ENCODE measurements around the gene PI16.
"Not testable (repeated sequence)": the region's sequence is repeated elsewhere in the genome, so short reads cannot be mapped to it uniquely, and the experiment has no call there.

The PI16 gene

DNA sequence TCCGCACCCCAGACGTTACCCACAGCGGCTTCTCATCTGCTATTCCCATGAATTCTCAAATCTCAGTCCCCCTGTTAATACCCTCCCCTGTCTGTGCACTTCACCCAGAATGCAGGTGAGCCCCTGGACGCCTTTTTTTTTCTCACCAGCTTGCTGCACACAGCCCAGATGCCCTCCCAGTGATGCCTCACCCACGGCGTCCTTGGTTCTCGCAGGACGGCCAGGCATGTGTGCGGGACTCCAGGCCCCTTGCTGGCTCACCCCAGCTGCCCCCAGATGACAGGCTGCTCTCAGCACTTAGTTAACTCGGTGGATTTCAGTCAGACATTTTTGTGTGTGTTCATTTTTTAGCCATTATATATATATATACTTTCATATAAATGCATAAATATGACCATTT, 25.4 kb upstream of the PI16 start:
- no peak for DNase-seq (ENCODE audit: low spot score)

DNA sequence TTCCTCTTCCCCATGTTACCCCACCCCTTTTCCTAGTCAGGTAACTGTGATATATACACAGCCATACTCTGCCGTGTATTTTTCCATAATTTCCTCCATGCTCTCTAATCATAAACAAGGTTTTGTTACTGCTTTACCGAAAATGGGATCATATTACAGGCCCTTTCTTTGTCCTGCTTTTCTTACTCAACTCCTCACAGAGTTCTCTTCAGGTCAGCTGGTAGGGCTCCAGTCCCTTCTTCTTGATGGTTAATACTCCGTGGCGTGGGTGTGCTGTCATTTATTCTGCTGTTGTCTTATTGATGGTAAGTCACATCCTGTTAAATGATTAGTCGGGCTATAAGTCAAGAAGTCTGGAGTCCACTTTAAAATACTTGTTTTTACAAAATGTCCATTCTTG, 24.9 kb upstream of the PI16 start:
- no peak for DNase-seq (ENCODE audit: low spot score)

DNA sequence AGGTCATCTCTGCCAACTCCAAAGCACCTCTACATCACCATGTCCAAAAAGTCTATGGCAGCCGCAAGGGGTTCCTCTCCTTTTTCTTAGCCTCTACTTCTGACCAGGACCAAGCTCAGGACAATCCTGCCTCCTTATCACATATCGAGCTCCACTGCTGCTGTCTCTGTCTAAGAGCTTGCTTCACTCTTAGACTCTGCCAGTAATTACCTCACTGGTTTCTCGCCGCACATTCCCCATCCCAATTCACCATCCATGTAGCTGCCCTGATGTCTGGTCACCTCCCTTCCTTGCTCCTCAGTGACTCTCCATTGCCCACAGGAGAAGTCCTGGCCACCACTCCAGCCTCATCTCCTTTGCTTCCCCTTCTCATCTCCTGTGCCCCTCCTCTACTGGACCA, 24.1 kb upstream of the PI16 start:
- DNase-seq (ENCODE audit: low spot score): no peak

DNA sequence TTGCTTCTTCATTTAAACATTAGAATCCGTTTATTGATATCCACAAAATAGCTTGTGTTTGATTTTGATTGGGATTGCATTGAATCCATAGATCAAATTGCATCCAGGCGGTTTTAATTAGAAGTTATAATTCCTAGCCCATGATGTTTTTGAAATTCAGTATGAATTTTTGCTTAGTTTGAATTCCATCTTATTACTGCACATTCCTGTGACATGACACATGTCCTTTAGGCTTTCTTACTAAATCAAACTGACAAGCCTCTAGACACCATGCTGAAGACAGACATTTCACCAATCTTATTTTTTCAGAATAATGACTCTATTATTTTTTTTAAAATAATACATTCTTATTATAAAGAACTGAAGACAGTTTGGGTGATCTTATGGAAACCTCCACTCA, 21.4 kb upstream of the PI16 start:
- DNase-seq (ENCODE audit: low spot score): no peak

DNA sequence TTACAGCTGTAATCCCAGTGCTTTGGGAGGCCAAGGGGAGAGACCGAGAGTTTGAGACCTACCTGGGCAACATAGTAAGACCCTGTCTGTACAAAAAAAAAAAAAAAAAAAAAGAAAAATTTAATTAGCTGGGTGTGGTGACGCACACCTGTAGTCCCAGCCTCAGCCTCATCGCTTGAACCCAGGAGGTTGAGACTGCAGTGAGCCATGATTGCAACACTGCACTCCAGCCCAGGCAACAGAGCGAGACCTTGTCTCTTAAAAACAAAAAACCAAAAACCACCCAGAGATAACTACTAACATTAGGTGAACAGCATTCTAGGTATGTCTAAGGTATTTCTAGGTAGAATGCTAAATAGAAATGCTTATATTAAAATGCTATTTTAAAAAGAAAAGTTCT, 21.0 kb upstream of the PI16 start:
- DNase-seq (ENCODE audit: low spot score): no peak

DNA sequence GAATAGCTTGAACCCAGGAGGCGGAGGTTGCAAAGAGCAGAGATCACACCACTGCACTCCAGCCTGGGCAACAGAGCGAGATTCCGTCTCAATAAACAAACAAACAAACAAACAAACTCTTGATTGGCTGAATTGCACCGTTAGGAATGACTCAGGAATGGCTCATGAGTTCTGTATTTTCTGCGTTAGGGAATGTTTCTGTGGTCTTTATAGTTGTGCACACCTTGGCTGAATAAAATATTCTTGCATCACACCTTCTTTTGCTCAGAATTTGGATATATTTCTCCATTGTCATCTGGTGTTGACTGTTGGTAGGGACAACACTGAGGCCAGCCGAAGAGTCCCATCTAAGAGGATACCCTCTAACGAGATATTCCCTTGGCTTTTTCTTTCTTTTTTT, 19.6 kb upstream of the PI16 start:
- no peak for DNase-seq (ENCODE audit: low spot score)

DNA sequence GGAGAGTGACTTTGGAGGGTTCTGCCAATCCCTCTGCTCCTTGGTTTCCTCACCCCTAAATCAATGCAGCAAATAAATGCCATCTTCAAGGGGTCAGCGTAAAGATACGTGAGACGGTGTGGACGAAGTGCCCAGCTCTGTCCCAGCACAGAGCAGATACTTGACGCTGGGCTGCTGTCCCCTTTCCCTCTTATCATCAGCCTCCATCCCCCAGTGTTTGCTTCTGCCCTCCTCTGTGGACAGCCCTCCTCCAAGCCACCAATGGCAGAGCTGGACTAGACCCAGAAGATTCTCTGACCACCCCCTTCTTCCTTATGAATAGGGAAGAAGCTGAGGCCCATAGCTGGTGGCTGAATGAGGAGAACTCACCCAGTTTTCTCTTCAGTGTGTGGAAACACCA, 17.7 kb upstream of the PI16 start:
- DNase-seq (ENCODE audit: low spot score): no peak

DNA sequence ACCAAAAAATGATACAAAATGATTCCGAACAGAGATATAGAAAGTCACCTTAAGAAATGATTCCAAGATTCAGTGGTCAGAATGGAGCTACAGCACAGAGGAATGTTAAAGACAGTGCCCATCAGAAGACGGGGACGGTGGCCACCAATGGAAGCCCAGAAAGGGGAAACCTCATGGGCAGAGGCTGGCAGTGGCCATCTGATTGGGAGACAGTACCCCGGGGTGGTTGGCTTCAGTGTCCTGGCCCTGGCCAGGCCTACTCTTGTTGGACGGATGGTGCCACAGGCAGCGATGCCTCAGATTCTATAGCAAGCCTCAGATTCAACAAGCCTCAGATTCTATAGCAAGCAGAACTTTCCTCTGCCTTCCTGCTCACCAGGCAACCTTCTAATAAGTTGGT, 16.6 kb upstream of the PI16 start:
- DNase-seq (ENCODE audit: low spot score): no peak

DNA sequence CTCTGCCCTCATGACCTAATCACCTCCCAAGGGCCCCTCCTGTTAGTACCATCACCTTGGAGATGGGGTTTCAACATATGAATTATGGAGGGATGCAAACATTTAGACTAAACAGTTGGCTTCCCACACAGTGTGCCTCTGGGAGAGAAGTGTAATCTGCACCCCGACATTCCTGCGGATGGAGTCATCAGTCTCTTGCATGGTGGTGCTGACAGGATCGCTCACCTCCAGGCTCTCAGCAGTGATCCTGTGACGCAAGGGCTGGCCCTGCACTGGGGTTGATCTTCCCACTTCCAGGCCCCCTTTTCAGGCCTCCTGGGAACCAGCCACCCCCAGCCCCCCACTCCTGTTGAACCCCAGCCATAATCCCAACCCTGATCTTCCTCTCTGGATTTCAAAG, 16.0 kb upstream of the PI16 start:
- DNase-seq (ENCODE audit: low spot score): no peak

DNA sequence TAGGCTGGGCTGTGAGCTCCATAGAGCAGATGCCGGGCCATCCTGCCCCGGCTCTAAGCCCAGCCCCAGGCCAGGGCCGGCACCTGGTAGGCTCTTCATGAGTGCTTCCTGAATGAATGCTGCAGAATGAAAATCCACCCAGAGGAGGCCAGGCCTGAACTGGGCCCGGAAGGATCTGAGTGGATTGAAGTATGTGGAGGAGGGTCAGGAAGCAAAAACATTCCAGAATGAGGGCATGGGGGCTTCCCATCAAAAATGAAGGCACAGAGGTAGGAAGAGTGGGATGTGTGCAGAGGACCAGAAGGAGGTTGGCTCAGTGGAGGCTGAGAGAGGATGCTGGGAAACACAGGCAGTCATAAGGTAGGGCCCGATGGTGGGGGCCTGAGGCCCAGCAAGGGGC, 15.5 kb upstream of the PI16 start:
- DNase-seq (ENCODE audit: low spot score): not testable (repeated sequence)

DNA sequence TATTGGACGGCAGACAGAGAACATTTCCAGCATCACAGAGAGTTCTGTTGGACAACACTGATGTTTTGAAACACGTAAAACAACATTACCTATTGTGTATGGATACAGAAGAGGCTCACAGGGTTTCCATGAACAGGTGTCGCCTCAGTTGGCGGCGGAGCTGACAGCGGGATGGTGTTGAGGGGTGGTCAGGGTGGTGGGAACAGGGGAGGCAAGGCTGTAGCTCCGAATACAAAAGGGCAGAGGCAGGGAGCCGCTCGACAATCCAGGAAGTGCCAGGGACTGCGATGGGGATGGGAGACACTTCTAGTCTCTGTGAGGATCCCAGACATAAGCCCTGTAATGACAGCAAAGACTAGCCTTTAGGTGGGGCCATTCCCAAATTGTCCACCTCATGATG, 14.5 kb upstream of the PI16 start:
- no peak for DNase-seq (ENCODE audit: low spot score)

DNA sequence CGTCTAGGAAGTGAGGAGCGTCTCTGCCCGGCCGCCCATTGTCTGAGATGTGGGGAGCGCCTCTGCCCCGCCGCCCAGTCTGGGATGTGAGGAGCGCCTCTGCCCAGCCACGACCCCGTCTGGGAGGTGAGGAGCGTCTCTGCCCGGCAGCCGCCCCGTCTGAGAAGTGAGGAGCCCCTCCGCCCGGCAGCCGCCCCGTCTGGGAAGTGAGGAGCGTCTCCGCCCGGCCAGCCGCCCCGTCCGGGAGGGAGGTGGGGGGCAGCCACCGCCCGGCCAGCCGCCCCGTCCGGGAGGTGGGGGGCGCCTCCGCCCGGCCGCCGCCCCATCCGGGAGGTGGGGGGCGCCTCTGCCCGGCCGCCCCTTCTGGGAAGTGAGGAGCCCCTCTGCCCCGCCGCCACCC, 13.0 kb upstream of the PI16 start:
- not testable (repeated sequence) for DNase-seq (ENCODE audit: low spot score)

DNA sequence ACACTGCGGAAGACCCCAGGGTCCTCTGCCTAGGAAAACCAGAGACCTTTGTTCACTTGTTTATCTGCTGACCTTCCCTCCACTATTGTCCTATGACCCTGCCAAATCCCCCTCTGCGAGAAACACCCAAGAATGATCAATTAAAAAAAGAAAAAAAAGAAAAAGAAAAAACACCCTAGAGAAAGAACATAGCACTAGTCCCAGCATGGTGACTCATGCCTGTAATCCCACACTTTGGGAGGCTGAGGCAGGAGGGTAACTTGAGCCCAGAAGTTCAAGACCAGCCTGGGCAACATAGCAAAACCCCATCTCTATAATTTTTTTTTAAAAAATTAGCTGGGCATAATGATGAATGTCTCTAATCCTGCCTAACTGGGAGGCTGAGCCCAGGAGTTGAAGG, 12.2 kb upstream of the PI16 start:
- DNase-seq (ENCODE audit: low spot score): not testable (repeated sequence)

DNA sequence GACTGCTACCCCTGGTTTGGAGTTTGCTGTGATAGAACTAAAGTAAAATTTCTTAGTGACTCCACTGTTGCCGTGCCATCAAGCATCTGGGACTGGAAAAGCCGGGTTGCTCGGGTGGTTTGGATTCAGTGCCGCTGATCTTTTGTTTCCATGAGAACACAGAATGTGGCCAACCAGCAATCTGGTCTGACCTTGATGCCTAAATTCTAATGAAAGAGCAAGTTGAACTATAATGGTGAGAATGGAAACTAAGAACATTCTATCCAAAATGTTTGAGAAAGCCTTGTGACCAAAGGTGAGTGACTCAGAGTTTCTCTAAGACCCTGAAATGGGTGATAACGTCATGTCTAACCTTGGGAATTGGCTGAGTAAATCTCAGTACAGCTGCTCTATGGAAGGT, 9.9 kb upstream of the PI16 start:
- no peak for DNase-seq (ENCODE audit: low spot score)

DNA sequence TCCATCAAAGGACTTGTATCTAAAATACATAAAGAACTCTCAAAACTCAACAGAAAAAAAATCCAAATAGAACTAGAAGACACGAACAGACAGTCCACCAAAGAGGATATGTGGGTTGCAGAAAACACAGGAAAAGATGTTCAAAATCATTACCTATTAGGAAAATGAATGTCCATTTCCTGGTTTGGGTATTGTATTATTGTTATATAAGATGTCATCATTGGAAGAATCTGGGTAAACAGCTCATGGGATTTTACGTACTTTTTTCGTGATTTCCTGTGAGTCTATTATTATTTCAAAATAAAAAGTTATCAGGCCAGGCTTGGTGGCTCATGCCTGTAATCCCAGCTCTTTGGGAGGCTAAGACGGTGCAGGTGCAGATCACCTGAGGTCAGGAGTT, 9.2 kb upstream of the PI16 start:
- no peak for DNase-seq (ENCODE audit: low spot score)

DNA sequence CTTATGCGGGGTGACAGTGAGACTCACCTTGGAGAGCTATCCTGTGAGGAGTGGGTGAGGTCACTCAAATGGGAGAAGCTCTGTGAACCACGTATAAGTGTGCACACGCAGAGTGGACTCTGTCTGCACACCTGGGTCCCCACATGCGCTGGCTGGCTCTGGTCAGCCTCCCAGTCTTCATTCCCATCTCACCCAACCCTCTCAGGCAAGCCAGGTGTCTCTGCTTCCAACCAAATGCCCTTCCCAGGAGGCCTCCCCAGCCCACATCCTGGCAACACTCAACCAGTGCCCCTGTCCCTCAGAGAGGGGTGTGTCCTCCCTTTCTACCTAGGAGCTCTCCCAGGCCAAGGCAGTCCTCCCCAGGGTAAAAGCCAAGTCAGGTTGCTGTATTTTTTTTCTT, 8.0 kb upstream of the PI16 start:
- peak; percentile 14 for DNase-seq (ENCODE audit: low spot score)

DNA sequence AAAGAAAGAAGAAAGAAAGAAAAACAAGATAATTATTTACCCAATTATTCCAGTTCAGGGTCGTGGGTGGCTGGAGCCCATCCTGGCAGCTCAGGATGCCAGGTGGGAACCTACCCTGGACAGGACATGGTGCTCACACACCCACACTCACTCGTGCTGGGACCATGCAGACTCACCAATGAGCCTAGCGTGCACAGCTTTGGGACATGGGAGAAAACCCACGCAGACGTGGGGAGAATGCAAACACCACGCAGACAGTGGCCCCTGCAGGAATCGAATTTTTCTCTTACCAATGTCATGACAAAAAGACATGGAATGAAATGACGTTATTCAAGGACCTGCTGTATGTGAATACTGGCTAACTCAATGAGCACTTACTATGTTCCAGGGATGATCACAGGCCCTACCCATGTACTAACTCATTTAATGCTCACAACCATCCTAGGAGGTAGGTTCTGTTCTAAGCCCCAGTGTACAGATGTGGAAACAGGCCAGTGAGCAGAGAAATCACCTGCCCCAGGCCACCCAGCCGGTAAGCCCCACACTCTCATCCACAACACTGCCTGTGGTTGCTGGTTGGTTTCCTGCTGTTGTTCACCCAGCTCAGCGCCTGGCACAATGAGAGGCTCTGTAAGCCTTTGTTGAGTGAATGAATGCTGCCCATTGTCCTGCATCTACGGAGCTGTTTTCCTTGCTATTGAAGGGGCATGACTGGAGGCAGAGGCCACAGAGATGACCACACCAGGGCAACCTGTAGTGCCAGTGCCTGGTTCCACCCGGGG, 6.8 kb upstream of the PI16 start:
- no peak for DNase-seq (ENCODE audit: low spot score)

DNA sequence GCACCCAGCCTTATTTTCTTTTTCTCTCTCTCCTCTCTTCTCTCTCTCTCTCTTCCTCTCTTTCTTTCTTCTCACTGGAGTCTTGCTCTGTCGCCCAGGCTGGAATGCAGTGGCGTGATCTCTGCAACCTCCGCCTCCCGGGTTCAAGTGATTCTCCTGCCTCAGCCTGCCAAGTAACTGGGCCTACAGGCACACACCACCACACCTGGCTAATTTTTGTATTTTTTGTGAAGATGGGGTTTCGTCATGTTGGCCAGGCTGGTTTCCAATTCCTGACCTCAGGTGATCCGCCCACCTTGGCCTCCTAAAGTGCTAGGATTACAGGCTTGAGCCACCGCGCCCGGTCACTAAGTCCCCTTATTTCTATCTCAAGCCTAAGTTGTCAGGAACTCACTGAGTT, 5.5 kb upstream of the PI16 start:
- DNase-seq (ENCODE audit: low spot score): not testable (repeated sequence)

DNA sequence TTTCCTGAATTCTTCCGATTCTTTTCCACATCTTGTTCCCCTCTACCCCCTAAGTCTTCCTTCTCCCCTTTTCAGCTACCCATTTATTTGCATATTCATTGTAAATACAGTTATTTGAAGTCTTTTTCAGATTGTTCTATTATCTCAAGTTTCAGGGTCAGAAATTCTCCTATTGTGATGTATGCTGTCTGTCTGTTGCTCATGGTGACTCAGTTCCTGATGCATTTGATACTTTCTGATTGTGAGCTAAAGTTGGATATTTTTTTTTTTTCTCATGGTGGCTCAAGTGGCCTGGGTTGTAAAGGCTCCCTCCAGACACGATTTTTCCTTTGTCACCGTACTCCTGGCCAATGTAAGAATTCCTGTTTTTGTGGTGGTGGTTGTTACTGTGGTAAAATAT, 4.9 kb upstream of the PI16 start:
- DNase-seq (ENCODE audit: low spot score): no peak

DNA sequence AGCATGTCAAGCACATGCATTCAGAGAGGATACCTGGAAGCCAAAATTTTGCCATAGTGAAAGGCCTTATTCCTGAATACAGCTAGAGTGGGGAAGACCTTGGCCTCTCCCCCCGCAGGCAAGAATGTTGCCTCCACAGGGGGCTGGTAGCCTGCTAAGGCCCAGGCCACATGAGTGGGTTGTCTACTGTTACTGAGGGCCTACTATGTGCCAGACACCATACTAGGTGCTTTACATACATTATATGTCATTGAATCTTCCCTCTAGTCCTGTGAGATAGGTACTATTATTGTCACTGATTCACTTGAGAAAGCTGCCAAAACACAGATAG, 642 bp upstream of the PI16 start:
- no peak for DNase-seq (ENCODE audit: low spot score)

DNA sequence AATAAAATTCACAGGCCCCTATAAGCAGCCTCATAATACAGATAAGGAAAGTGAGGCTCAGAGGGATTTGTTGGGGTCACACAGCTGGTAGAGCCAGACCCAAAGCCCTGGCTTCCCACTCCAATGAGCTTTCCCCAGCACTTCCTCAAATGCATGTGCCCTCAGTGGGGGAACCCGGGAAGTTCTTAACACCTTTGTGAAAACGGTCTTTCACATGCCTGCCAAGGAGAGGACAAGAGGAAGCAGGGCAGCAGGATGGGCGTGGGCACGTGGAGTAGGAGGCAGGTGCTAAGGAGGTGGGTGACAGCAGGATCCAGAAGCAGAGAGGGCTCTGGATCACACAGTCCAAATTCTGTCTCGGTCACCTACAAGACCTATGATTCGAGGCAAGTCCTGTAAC, 598 bp downstream of the PI16 start:
- DNase-seq (ENCODE audit: low spot score): no peak

DNA sequence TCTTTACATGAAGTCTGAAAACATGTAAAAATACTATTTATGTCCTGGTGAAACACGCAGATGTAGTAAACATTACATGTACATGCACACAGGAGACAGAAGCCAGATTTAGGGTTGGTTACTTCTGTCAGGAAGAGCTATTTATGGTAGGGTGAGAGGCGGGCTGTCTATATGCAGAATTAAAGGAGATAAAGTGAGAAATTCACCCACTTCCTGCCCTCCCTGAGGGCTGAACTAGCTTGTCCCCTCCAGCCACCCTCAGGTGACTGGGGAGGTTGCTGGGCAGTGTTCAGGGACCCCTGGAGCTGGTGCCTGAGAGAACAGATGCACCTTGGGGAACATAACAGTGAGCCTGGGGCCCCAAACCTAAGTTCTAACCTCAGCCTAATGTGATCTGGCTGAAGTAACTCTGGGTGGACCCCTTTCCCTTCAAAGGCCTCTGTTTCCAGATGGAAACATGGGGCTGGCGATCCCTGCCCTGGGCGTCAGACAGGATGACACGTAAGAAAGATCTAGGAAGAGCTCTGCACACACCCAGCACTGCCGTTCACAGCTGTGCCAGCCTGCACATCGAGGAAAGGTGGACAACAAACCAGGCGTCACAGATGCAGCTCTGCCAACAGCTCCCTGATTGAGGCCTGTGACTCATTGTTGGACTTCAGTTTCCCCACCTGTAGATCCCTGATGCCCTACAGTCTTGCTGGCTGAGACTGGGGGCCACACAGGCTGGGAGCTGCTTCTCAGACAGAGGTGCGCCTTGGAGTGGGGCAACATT, 1.3 kb downstream of the PI16 start:
- no peak for DNase-seq (ENCODE audit: low spot score)

DNA sequence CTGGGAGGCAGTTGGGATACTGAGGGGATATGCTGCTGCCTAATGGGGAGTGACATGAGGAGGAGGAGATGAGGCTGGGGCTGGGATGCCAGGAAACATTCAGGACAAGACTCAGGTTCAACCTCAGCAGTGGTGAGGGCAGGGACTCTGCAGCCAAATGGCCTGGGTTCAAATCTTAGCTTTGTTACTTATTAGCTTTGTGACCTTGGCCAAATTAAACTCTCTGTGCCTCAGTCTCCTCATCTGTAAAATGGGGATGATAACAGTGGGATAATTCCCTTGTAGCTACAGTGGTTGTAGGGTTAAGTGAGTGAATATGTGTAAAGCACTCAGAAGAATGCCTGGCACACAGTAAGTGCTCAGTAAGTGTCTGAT, 1.9 kb downstream of the PI16 start:
- no peak for DNase-seq (ENCODE audit: low spot score)

DNA sequence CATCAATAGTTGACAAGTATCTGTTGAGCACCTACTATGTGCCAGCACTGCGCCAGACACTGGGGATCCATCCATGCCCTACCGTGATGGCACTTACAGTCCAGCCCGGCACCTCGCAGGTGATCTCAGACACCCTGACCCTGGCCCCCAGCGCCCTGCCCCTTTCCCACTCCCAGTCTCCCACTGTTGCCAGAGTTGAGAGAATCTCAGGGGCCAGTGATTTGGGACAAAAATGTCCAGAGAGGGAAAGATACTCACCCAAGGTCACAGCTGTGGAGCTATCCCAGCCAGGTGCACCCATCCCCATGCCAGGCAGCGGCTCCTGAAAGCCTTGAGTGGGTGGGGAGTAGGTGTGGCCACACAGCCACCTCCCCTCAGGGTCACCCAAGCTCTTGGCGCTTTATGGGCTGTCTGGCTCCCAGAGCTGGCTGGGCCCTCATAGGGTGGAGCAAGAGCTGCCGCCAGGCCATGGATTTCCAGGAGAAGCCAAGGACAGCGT, 3.3 kb downstream of the PI16 start:
- DNase-seq (ENCODE audit: low spot score): no peak

Data from iPS-NIHi11 (cell line).